Retinal pigment epithelial cell (primary cell): ENCODE measurements around the gene MTERF2.

Source experiments
- DNase-seq: peaks from one replicate; pipeline ENCODE4 v3.0.0-alpha.2; 2010; ENCODE audit warnings: low read depth
- H3K4me3 ChIP-seq: 2 replicates; pipeline ENCODE4 v1.5.1; 2011; ENCODE audit warnings: mild to moderate bottlenecking, low read length, control low read depth, moderate library complexity
- TF ChIP-seq, protein P1 (sequence below): conservative IDR thresholded peaks from 2 replicates; pipeline ENCODE4 v1.5.1; 2011; ENCODE audit warnings: low read depth, low read length, control low read depth, inconsistent platforms

The MTERF2 gene

DNA sequence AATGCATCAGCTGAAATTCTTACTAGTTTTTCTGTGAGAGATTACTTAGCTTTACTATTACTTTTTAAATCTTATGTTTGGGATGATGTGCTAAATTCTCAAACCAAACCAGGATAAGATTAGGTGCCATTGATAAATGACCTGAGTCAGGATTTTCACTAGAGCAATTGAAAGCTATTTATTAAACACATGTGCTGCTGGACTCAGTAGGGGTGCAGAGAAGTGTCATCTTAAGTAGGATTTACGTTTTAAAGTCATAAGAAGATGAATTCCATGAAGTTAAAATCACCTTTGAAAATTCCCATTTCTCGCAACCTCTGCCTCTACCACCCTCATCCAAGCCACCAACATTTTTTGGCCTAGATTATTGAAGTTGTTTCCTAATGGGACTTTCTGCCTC, 22.4 kb downstream of the MTERF2 start:
- no peak for DNase-seq
- TF ChIP-seq, protein P1, sequence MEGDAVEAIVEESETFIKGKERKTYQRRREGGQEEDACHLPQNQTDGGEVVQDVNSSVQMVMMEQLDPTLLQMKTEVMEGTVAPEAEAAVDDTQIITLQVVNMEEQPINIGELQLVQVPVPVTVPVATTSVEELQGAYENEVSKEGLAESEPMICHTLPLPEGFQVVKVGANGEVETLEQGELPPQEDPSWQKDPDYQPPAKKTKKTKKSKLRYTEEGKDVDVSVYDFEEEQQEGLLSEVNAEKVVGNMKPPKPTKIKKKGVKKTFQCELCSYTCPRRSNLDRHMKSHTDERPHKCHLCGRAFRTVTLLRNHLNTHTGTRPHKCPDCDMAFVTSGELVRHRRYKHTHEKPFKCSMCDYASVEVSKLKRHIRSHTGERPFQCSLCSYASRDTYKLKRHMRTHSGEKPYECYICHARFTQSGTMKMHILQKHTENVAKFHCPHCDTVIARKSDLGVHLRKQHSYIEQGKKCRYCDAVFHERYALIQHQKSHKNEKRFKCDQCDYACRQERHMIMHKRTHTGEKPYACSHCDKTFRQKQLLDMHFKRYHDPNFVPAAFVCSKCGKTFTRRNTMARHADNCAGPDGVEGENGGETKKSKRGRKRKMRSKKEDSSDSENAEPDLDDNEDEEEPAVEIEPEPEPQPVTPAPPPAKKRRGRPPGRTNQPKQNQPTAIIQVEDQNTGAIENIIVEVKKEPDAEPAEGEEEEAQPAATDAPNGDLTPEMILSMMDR, result no peak
- no peak overlapping the region for H3K4me3 ChIP-seq

DNA sequence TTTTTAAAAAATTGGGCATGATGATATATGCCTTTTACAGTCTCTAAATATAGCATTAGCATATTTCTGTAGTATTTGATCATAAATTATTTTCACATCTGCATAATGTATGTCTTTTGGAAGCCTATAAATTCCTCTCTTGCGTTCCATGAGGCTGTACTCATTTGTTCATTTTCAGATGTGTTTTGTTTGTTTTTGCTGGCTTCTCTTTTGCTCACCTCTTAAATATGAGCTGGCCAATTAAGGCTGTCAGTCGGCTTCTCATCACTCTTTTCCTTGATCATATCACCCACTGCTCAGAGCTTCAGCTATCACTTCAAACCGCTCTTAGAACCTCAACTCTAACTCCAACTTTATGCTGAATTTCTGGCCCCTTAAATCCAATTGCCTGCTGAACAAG, 24.7 kb downstream of the MTERF2 start:
- no peak overlapping the region for H3K4me3 ChIP-seq
- TF ChIP-seq, protein P1, result no peak
- DNase-seq, result no peak

DNA sequence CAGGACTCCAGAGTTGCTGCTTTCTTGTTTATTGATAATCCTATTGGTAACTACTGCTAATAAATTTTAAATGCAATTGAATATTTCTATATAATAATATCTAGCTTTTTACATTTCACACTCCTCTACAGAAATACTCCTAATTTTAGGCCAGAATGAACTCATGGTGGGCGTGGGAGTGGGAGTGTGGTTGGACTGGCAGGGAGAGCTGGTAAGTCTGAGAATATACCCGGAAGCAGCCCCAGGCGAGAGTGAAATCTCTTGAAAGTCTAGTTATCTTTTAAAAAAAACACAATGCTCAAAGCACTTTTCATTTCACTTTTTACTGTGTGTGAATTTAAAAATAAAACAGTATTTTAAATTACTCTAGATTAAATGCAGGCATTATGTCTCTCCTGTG, 26.5 kb downstream of the MTERF2 start:
- DNase-seq, result no peak
- H3K4me3 ChIP-seq, result no peak overlapping the region

DNA sequence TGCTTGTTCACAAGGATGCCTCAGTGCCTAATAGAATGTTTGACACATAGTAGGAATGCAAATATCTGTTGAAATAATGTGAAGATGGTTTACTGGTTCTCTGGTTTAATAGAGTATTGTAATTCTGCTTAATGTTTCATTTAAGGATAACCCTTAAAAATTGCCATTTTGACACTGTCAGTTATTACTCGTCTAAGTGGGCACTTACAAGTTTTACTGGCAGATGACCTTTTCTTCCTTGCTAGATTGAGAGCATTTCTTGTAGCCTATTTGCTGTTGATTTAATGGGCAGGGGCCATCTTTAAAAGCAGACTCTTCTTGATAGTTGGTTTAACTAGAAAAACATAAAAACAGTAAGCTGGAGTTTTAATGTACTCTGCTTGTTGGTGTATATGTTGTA, 29.4 kb downstream of the MTERF2 start:
- peak overlapping the region; percentile 98 for H3K4me3 ChIP-seq
- TF ChIP-seq, protein P1, result no peak
- DNase-seq, result no peak

More for the DNA sequence above, 26.5 kb downstream of the MTERF2 start:
- TF ChIP-seq, protein P1, result no peak

DNA sequence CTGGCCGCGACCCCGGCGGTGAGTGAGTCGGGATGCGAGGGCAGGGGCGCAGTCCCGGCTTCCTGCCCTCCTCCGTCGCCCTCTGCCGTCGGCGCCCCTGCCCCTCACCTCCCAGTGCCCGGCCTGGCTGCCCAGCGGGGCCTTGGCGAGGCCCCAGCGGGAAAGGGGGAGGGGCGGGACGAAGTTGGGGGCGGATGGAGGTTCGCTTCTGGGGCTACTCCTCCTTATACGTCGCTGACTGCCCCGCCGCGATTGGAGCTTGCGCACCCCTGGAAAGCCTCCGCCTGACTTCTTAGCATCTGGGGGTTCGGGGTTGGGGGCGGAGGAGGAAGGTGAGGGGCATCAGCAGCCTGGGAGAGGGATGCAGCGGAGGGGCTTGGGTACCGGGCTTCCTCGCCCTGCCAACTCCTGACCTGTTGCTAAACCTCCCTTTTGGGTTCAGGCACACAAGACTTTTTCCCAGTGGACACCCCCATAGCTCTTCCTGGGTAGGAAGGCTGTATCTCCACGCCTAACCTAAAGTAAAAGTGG, 30.8 kb downstream of the MTERF2 start:
- TF ChIP-seq, protein P1, result peak; percentile 15
- DNase-seq, result no peak
- peak overlapping the region; percentile 98 for H3K4me3 ChIP-seq

DNA sequence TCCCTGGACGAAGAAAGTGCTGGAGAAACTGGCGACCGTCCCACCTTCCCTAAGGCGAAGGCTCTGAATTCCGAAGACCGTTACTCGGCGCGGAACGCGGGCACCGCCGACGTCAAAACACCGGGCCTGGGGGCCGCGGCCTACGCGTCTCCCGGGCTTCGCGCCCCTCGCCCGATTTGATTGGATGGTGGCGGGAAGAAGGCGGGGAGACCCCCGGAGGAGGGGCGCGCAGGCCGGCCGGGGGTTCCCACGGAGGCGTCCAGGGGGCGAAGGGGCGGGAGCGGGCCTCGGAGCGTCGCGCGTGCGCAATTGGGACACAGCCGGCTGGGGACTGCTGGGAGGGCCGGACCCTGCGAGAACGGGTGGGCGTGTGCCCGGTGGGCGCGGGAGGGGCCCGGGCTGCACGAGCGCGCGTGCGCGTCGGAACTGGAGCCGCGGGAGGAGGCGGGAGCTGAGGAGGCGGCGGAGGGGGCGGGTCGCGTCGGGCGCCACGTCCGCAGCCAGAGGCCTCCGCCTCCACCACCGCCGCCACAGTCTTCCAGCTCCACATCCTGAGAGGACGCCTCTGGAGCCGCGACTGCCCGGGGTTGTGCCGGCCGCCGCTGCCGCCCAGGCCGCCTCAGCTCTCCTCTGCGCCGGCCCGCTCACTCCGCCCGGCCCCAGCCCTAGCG, 31.4 kb downstream of the MTERF2 start, which contains the start of gene TMEM263:
TMEM263 (plus strand) TSS at position 531 of the 671 bp plus-strand sequence. CDS start 11,210 bp downstream, outside the sequence.
- DNase-seq, result peak; percentile 81
- H3K4me3 ChIP-seq, result peak within 1 kb of the TSS; percentile 98
- TF ChIP-seq, protein P1, result no peak
